ENCODE results near the gene SV2A.

The SV2A gene, protein sequence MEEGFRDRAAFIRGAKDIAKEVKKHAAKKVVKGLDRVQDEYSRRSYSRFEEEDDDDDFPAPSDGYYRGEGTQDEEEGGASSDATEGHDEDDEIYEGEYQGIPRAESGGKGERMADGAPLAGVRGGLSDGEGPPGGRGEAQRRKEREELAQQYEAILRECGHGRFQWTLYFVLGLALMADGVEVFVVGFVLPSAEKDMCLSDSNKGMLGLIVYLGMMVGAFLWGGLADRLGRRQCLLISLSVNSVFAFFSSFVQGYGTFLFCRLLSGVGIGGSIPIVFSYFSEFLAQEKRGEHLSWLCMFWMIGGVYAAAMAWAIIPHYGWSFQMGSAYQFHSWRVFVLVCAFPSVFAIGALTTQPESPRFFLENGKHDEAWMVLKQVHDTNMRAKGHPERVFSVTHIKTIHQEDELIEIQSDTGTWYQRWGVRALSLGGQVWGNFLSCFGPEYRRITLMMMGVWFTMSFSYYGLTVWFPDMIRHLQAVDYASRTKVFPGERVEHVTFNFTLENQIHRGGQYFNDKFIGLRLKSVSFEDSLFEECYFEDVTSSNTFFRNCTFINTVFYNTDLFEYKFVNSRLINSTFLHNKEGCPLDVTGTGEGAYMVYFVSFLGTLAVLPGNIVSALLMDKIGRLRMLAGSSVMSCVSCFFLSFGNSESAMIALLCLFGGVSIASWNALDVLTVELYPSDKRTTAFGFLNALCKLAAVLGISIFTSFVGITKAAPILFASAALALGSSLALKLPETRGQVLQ

DNA sequence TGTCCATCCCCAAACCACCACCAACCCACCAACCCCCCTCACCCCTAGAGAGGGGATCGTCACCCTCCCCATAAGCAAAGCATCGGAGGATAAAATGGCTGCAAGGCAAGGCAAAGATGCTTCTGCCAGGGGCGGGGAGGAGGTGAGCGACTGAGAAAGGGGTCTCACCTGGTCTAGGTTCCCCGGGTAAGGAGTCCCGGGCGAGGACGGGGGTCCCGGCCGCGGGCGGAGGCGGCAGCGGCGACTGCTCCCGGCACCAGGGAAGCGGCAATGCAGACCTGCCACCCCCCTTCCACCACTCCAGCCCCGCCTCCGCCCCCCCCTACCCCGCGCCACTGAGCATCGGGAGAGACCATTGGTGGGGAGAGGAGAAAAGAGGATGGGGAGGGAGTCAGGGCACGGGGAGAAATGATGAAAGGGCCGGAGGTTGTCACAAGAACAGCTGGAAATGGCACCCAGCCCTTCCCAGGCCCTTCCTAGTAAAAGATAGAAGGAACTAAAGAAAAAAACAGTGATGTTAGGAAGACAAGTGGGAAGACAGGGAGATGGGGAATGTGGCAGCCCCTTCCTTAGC lies at the start of gene SV2A:
Gene SV2A (minus strand): TSS at position 274 of the 574 bp plus-strand sequence. CDS start 4,004 bp downstream, outside the sequence.
- TF ChIP-seq, protein P1, sequence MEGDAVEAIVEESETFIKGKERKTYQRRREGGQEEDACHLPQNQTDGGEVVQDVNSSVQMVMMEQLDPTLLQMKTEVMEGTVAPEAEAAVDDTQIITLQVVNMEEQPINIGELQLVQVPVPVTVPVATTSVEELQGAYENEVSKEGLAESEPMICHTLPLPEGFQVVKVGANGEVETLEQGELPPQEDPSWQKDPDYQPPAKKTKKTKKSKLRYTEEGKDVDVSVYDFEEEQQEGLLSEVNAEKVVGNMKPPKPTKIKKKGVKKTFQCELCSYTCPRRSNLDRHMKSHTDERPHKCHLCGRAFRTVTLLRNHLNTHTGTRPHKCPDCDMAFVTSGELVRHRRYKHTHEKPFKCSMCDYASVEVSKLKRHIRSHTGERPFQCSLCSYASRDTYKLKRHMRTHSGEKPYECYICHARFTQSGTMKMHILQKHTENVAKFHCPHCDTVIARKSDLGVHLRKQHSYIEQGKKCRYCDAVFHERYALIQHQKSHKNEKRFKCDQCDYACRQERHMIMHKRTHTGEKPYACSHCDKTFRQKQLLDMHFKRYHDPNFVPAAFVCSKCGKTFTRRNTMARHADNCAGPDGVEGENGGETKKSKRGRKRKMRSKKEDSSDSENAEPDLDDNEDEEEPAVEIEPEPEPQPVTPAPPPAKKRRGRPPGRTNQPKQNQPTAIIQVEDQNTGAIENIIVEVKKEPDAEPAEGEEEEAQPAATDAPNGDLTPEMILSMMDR (IDR thresholded peaks at IDR 0.05; ENCODE audit: insufficient read depth, low read length, poor library complexity, severe bottlenecking) = no peak
- Histone ChIP-seq H3K36me3 (ENCODE audit: control insufficient read depth, insufficient read depth, low read length) (no peaks in the 10 kb centered on the region; the same call in 1 of the 2 replicates), H3K4me3 (replicated peaks; ENCODE audit: low read depth, low read length) (peak within 1 kb of the TSS; percentile 42), H3K27me3 (replicated peaks; ENCODE audit: control insufficient read depth, insufficient read depth, low read length) (no peaks in the 10 kb centered on the region)
- DNase-seq (ENCODE audit: extremely low read depth, insufficient read length) = peak; percentile 42

DNA sequence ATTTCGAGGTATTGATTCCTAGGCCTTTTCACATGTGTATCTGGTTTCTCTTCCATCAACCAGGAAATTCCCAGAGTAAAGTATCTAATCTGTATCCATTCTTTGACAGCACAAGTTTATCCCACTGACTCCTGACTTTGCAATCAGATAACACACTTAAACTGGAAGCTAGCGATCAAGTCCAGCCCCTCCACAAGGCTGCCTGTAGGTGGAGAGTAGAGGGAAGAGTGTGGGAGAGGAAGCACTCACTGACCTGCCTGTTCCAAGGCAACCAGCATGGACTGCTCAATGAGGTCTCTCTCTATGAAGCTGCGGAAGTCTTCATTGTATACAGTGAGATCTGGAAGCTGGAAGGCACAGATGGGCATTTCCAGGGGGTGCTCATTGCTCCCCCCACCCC lies 49.4 kb upstream of the SV2A start:
- H3K27me3 ChIP-seq (replicated peaks; ENCODE audit: control insufficient read depth, insufficient read depth, low read length) = no peaks in the 10 kb centered on the region
- TF ChIP-seq, protein P1 (IDR thresholded peaks at IDR 0.05; ENCODE audit: insufficient read depth, low read length, poor library complexity, severe bottlenecking) = no peak
- DNase-seq (ENCODE audit: extremely low read depth, insufficient read length) = no peak
- H3K4me3 ChIP-seq (replicated peaks; ENCODE audit: low read depth, low read length) = no peak overlapping the region
- H3K36me3 ChIP-seq (ENCODE audit: control insufficient read depth, insufficient read depth, low read length) = peaks cover 16% of the 10 kb centered on the region

DNA sequence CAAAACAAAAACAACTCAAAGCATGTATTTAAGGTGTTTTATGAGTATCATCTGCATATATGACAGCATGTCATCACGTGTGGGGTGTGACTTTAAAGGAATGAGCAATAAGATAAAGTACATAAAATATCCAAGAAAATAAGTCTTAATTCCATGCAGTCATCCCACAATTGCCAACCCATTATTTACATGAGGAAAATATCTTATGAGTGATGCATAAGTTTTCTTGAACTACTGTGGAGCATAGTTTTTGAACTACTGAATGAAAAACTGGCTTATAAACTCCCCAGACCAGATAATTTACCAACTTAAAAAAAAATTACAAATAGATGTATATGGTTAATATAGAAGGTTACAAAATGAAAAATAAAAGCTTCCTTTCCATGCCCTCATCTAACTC lies 48.8 kb upstream of the SV2A start:
- no peaks in the 10 kb centered on the region for H3K27me3 ChIP-seq (replicated peaks; ENCODE audit: control insufficient read depth, insufficient read depth, low read length)
- H3K4me3 ChIP-seq (replicated peaks; ENCODE audit: low read depth, low read length) = no peak overlapping the region
- TF ChIP-seq, protein P1 (IDR thresholded peaks at IDR 0.05; ENCODE audit: insufficient read depth, low read length, poor library complexity, severe bottlenecking) = no peak
- H3K36me3 ChIP-seq (ENCODE audit: control insufficient read depth, insufficient read depth, low read length) = peaks cover 16% of the 10 kb centered on the region
- DNase-seq (ENCODE audit: extremely low read depth, insufficient read length) = no peak

DNA sequence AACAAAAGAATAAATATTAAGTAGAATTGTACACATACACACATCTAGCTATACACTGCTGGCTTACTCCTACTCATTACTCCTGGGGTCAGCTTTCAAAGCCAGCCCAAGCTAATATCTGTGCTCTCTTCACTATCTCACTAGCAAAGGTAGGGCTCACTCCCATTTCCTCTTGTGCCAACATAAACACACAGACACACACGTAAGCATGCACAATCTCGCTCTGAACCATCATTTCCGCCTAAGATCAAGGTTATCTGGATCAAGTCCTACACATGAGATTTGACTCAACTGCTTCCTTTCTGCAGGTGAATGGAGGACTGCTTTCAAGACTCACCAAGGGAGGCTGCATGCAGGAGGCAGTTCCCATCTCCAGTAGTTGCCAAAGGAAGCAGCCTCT lies 47.8 kb upstream of the SV2A start:
- Histone ChIP-seq H3K4me3 (replicated peaks; ENCODE audit: low read depth, low read length) (no peak overlapping the region), H3K27me3 (replicated peaks; ENCODE audit: control insufficient read depth, insufficient read depth, low read length) (no peaks in the 10 kb centered on the region), H3K36me3 (ENCODE audit: control insufficient read depth, insufficient read depth, low read length) (peaks cover 12% of the 10 kb centered on the region)
- no peak for DNase-seq (ENCODE audit: extremely low read depth, insufficient read length)
- TF ChIP-seq, protein P1 (IDR thresholded peaks at IDR 0.05; ENCODE audit: insufficient read depth, low read length, poor library complexity, severe bottlenecking) = no peak

DNA sequence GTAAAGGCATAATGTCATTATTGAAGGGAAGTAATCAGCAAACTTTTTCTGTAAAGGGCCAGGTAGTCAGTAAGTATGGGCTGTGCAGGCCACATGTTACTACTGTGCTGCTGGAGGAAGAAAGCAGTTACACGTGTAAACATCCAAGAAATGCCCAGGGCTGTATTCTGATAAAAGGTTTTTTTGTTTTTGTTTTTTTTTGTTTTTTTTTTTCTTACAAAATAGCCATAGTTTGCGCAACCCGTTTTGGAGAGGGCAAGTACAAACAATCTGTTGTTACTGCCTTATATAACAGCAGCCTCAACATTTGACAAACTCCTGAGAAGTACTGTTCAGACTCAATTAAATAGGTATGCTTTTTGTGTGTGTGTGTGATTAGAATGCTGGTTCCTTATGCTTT lies 45.7 kb upstream of the SV2A start:
- no peak for DNase-seq (ENCODE audit: extremely low read depth, insufficient read length)
- H3K4me3 ChIP-seq (replicated peaks; ENCODE audit: low read depth, low read length) = no peak overlapping the region
- no peaks in the 10 kb centered on the region for H3K27me3 ChIP-seq (replicated peaks; ENCODE audit: control insufficient read depth, insufficient read depth, low read length)
- TF ChIP-seq, protein P1 (IDR thresholded peaks at IDR 0.05; ENCODE audit: insufficient read depth, low read length, poor library complexity, severe bottlenecking) = no peak
- peaks cover 12% of the 10 kb centered on the region for H3K36me3 ChIP-seq (ENCODE audit: control insufficient read depth, insufficient read depth, low read length)

Data from GM06990 (cell line).